ENCODE data around the gene DSCAML1. TPM values are rescaled to one million over a fixed set of nuclear protein-coding genes. Genes with fewer than 3 reads are reported as not detected.

The DSCAML1 gene
- total and polyA plus RNA-seq, 2 donors = 0.32 to 0.47 TPM

GRCh38 chr11:117476531-117477142, 320.4 kb downstream of the DSCAML1 start:
- no peaks in the 10 kb centered on the region for H3K27me3 ChIP-seq (ENCODE audit: control insufficient read depth in 2 of 2, insufficient read depth in 1 of 2, low read length in 1 of 2)
- peaks cover 2% of the 10 kb centered on the region in 2 donors for H3K4me1 ChIP-seq (ENCODE audit: control insufficient read depth in 2 of 2, insufficient read depth in 2 of 2, low read length in 2 of 2)
- no peaks in the 10 kb centered on the region for H3K36me3 ChIP-seq (ENCODE audit: control insufficient read depth in 2 of 2, insufficient read depth in 2 of 2, low read length in 1 of 2)
- H3K9me3 ChIP-seq (ENCODE audit: control insufficient read depth in 2 of 2, insufficient read depth in 1 of 2, low read length in 1 of 2) = peaks cover 0 to 1% of the 10 kb centered on the region in 2 donors
- no peak overlapping the region for H3K27ac ChIP-seq (ENCODE audit: low read depth in 1 of 2, low read length in 1 of 2)
- WGBS = 86% methylated on average over 10 of the region's 10 CpGs
- H3K4me3 ChIP-seq (ENCODE audit: low read length in 2 of 2) = no peak overlapping the region
- DNase-seq (ENCODE audit: low read depth in 6 of 9, low spot score in 9 of 9) = no peak

- WGBS = 87% methylated on average over 11 of the region's 11 CpGs
- no peak for DNase-seq (ENCODE audit: low read depth in 6 of 9, low spot score in 9 of 9)
These were observed 321.1 kb downstream of the DSCAML1 start for GRCh38 chr11:117475716-117476530.

GRCh38 chr11:117473481-117474091, 323.4 kb downstream of the DSCAML1 start:
- H3K4me3 ChIP-seq (ENCODE audit: low read length in 2 of 2) = no peak overlapping the region
- no peaks in the 10 kb centered on the region for H3K4me1 ChIP-seq (ENCODE audit: control insufficient read depth in 2 of 2, insufficient read depth in 2 of 2, low read length in 2 of 2)
- no peaks in the 10 kb centered on the region for H3K36me3 ChIP-seq (ENCODE audit: control insufficient read depth in 2 of 2, insufficient read depth in 2 of 2, low read length in 1 of 2)
- H3K27me3 ChIP-seq (ENCODE audit: control insufficient read depth in 2 of 2, insufficient read depth in 1 of 2, low read length in 1 of 2) = no peaks in the 10 kb centered on the region
- H3K9me3 ChIP-seq (ENCODE audit: control insufficient read depth in 2 of 2, insufficient read depth in 1 of 2, low read length in 1 of 2) = no peaks in the 10 kb centered on the region
- no peak for DNase-seq (ENCODE audit: low read depth in 6 of 9, low spot score in 9 of 9)
- WGBS = 98% methylated on average over 8 of the region's 8 CpGs
- H3K27ac ChIP-seq (ENCODE audit: low read depth in 1 of 2, low read length in 1 of 2) = no peak overlapping the region

More at GRCh38 chr11:117475716-117476530, 321.1 kb downstream of the DSCAML1 start:
- Histone ChIP-seq H3K4me3 (ENCODE audit: low read length in 2 of 2) (no peak overlapping the region), H3K27me3 (ENCODE audit: control insufficient read depth in 2 of 2, insufficient read depth in 1 of 2, low read length in 1 of 2) (no peaks in the 10 kb centered on the region), H3K4me1 (ENCODE audit: control insufficient read depth in 2 of 2, insufficient read depth in 2 of 2, low read length in 2 of 2) (peaks cover 2% of the 10 kb centered on the region in 2 donors), H3K36me3 (ENCODE audit: control insufficient read depth in 2 of 2, insufficient read depth in 2 of 2, low read length in 1 of 2) (no peaks in the 10 kb centered on the region), H3K9me3 (ENCODE audit: control insufficient read depth in 2 of 2, insufficient read depth in 1 of 2, low read length in 1 of 2) (peaks cover 0 to 1% of the 10 kb centered on the region in 2 donors), H3K27ac (ENCODE audit: low read depth in 1 of 2, low read length in 1 of 2) (no peak overlapping the region)

GRCh38 chr11:117471776-117472175, 325.2 kb downstream of the DSCAML1 start:
- H3K4me3 ChIP-seq (ENCODE audit: low read length in 2 of 2) = no peak overlapping the region
- no peak for DNase-seq (ENCODE audit: low read depth in 6 of 9, low spot score in 9 of 9)
- no peak overlapping the region for H3K27ac ChIP-seq (ENCODE audit: low read depth in 1 of 2, low read length in 1 of 2)
- WGBS = 93% methylated on average over 7 of the region's 7 CpGs
- H3K4me1 ChIP-seq (ENCODE audit: control insufficient read depth in 2 of 2, insufficient read depth in 2 of 2, low read length in 2 of 2) = no peaks in the 10 kb centered on the region
- no peaks in the 10 kb centered on the region for H3K9me3 ChIP-seq (ENCODE audit: control insufficient read depth in 2 of 2, insufficient read depth in 1 of 2, low read length in 1 of 2)
- H3K27me3 ChIP-seq (ENCODE audit: control insufficient read depth in 2 of 2, insufficient read depth in 1 of 2, low read length in 1 of 2) = no peaks in the 10 kb centered on the region
- no peaks in the 10 kb centered on the region for H3K36me3 ChIP-seq (ENCODE audit: control insufficient read depth in 2 of 2, insufficient read depth in 2 of 2, low read length in 1 of 2)

- Histone ChIP-seq H3K4me3 (ENCODE audit: low read length in 2 of 2) (no peak overlapping the region), H3K27me3 (ENCODE audit: control insufficient read depth in 2 of 2, insufficient read depth in 1 of 2, low read length in 1 of 2) (no peaks in the 10 kb centered on the region), H3K36me3 (ENCODE audit: control insufficient read depth in 2 of 2, insufficient read depth in 2 of 2, low read length in 1 of 2) (no peaks in the 10 kb centered on the region), H3K9me3 (ENCODE audit: control insufficient read depth in 2 of 2, insufficient read depth in 1 of 2, low read length in 1 of 2) (no peaks in the 10 kb centered on the region), H3K4me1 (ENCODE audit: control insufficient read depth in 2 of 2, insufficient read depth in 2 of 2, low read length in 2 of 2) (no peaks in the 10 kb centered on the region), H3K27ac (ENCODE audit: low read depth in 1 of 2, low read length in 1 of 2) (no peak overlapping the region)
- 98% methylated on average over 2 of the region's 2 CpGs for WGBS
- DNase-seq (ENCODE audit: low read depth in 6 of 9, low spot score in 9 of 9) = no peak
These were observed 326.4 kb downstream of the DSCAML1 start for GRCh38 chr11:117470576-117470975.

- Histone ChIP-seq H3K27me3 (ENCODE audit: control insufficient read depth in 2 of 2, insufficient read depth in 1 of 2, low read length in 1 of 2) (no peaks in the 10 kb centered on the region), H3K27ac (ENCODE audit: low read depth in 1 of 2, low read length in 1 of 2) (no peak overlapping the region), H3K36me3 (ENCODE audit: control insufficient read depth in 2 of 2, insufficient read depth in 2 of 2, low read length in 1 of 2) (no peaks in the 10 kb centered on the region), H3K9me3 (ENCODE audit: control insufficient read depth in 2 of 2, insufficient read depth in 1 of 2, low read length in 1 of 2) (no peaks in the 10 kb centered on the region), H3K4me3 (ENCODE audit: low read length in 2 of 2) (no peak overlapping the region), H3K4me1 (ENCODE audit: control insufficient read depth in 2 of 2, insufficient read depth in 2 of 2, low read length in 2 of 2) (no peaks in the 10 kb centered on the region)
- no peak for DNase-seq (ENCODE audit: low read depth in 6 of 9, low spot score in 9 of 9)
- 83% methylated on average over 4 of the region's 4 CpGs for WGBS
These were observed 328.1 kb downstream of the DSCAML1 start for GRCh38 chr11:117468888-117469287.

- no peak for DNase-seq (ENCODE audit: low read depth in 6 of 9, low spot score in 9 of 9)
- Histone ChIP-seq H3K9me3 (ENCODE audit: control insufficient read depth in 2 of 2, insufficient read depth in 1 of 2, low read length in 1 of 2) (no peaks in the 10 kb centered on the region), H3K36me3 (ENCODE audit: control insufficient read depth in 2 of 2, insufficient read depth in 2 of 2, low read length in 1 of 2) (no peaks in the 10 kb centered on the region), H3K27me3 (ENCODE audit: control insufficient read depth in 2 of 2, insufficient read depth in 1 of 2, low read length in 1 of 2) (no peaks in the 10 kb centered on the region), H3K27ac (ENCODE audit: low read depth in 1 of 2, low read length in 1 of 2) (no peak overlapping the region), H3K4me3 (ENCODE audit: low read length in 2 of 2) (no peak overlapping the region), H3K4me1 (ENCODE audit: control insufficient read depth in 2 of 2, insufficient read depth in 2 of 2, low read length in 2 of 2) (no peaks in the 10 kb centered on the region)
- WGBS = 94% methylated on average over 5 of the region's 5 CpGs
These were observed 329.2 kb downstream of the DSCAML1 start for GRCh38 chr11:117467770-117468169.

GRCh38 chr11:117466966-117467365, 330.1 kb downstream of the DSCAML1 start:
- DNase-seq (ENCODE audit: low read depth in 6 of 9, low spot score in 9 of 9) = no peak
- Histone ChIP-seq H3K27ac (ENCODE audit: low read depth in 1 of 2, low read length in 1 of 2) (no peak overlapping the region), H3K9me3 (ENCODE audit: control insufficient read depth in 2 of 2, insufficient read depth in 1 of 2, low read length in 1 of 2) (no peaks in the 10 kb centered on the region), H3K36me3 (ENCODE audit: control insufficient read depth in 2 of 2, insufficient read depth in 2 of 2, low read length in 1 of 2) (no peaks in the 10 kb centered on the region), H3K27me3 (ENCODE audit: control insufficient read depth in 2 of 2, insufficient read depth in 1 of 2, low read length in 1 of 2) (no peaks in the 10 kb centered on the region), H3K4me1 (ENCODE audit: control insufficient read depth in 2 of 2, insufficient read depth in 2 of 2, low read length in 2 of 2) (no peaks in the 10 kb centered on the region), H3K4me3 (ENCODE audit: low read length in 2 of 2) (no peak overlapping the region)
- 98% methylated on average over 14 of the region's 14 CpGs for WGBS

Measured in thymus (tissue), 11 donors.